ENCODE results near the gene MYBPC2. TPM values are rescaled to one million over a fixed set of nuclear protein-coding genes. Genes with fewer than 3 reads are reported as not detected.

The MYBPC2 gene
- total RNA-seq, 4 donors from 2014 or later, result not detected

GRCh38 chr19:50401605-50402450, 30.9 kb upstream of the MYBPC2 start:
- WGBS, 2 donors (ENCODE audit: low coverage in 1 of 2), result 94 to 100% methylated on average over 4 to 12 of the region's 48 CpGs
- H3K4me3 ChIP-seq, result no peak overlapping the region
- no peaks in the 10 kb centered on the region for H3K9me3 ChIP-seq
- peaks cover 0 to 56% of the 10 kb centered on the region in 2 donors for H3K36me3 ChIP-seq
- H3K27me3 ChIP-seq, result no peaks in the 10 kb centered on the region
- H3K4me1 ChIP-seq, result no peaks in the 10 kb centered on the region
- TF ChIP-seq POLR2A (IDR thresholded peaks at IDR 0.05) (no peak), POLR2AphosphoS5 (IDR thresholded peaks at IDR 0.05) (no peak), EP300 (IDR thresholded peaks at IDR 0.05) (no peak)
- TF ChIP-seq, protein P1, sequence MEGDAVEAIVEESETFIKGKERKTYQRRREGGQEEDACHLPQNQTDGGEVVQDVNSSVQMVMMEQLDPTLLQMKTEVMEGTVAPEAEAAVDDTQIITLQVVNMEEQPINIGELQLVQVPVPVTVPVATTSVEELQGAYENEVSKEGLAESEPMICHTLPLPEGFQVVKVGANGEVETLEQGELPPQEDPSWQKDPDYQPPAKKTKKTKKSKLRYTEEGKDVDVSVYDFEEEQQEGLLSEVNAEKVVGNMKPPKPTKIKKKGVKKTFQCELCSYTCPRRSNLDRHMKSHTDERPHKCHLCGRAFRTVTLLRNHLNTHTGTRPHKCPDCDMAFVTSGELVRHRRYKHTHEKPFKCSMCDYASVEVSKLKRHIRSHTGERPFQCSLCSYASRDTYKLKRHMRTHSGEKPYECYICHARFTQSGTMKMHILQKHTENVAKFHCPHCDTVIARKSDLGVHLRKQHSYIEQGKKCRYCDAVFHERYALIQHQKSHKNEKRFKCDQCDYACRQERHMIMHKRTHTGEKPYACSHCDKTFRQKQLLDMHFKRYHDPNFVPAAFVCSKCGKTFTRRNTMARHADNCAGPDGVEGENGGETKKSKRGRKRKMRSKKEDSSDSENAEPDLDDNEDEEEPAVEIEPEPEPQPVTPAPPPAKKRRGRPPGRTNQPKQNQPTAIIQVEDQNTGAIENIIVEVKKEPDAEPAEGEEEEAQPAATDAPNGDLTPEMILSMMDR (IDR thresholded peaks at IDR 0.05), result no peak
- no peak for ATAC-seq
- no peak overlapping the region for H3K27ac ChIP-seq

GRCh38 chr19:50402544-50403301, 30.0 kb upstream of the MYBPC2 start:
- no peak for ATAC-seq
- H3K36me3 ChIP-seq, result peaks cover 0 to 63% of the 10 kb centered on the region in 2 donors
- no peak overlapping the region for H3K4me3 ChIP-seq
- no peaks in the 10 kb centered on the region for H3K4me1 ChIP-seq
- no peaks in the 10 kb centered on the region for H3K9me3 ChIP-seq
- TF ChIP-seq, protein P1 (IDR thresholded peaks at IDR 0.05), result no peak
- TF ChIP-seq POLR2AphosphoS5 (IDR thresholded peaks at IDR 0.05), result no peak
- no peak for TF ChIP-seq POLR2A (IDR thresholded peaks at IDR 0.05)
- no peak for TF ChIP-seq EP300 (IDR thresholded peaks at IDR 0.05)
- no peak overlapping the region for H3K27ac ChIP-seq
- WGBS, 2 donors (ENCODE audit: low coverage in 1 of 2), result 83% methylated on average over 9 of the region's 41 CpGs; no CpG with 5 or more reads in 1 of the 2 donors
- no peaks in the 10 kb centered on the region for H3K27me3 ChIP-seq

- Histone ChIP-seq H3K4me1 (no peaks in the 10 kb centered on the region), H3K27ac (no peak overlapping the region), H3K4me3 (no peak overlapping the region), H3K27me3 (no peaks in the 10 kb centered on the region), H3K36me3 (peaks cover 0 to 79% of the 10 kb centered on the region in 2 donors), H3K9me3 (no peaks in the 10 kb centered on the region)
- ATAC-seq, result no peak
- TF ChIP-seq, protein P1 (IDR thresholded peaks at IDR 0.05), result no peak
- TF ChIP-seq POLR2A (IDR thresholded peaks at IDR 0.05) (no peak), EP300 (IDR thresholded peaks at IDR 0.05) (no peak), POLR2AphosphoS5 (IDR thresholded peaks at IDR 0.05) (no peak)
- WGBS, 2 donors (ENCODE audit: low coverage in 1 of 2), result 83 to 88% methylated on average over 1 to 11 of the region's 22 CpGs
These were observed 26.4 kb upstream of the MYBPC2 start for GRCh38 chr19:50406156-50406820.

DNA sequence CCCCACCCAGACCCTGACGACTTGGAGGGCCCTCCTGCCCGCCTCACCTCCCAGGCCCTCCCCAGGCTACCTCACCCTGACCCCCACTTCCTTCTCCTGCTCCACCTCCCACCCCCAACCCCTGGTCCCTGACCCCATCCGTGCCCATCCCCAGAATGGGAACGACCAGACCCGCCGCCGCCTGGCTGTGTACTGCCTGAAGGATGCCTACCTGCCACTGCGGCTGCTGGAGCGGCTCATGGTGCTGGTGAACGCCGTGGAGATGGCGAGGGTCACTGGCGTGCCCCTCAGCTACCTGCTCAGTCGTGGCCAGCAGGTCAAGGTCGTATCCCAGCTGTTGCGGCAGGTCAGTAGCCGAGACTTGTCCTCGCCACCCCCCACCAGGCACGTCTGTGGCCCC, 25.9 kb upstream of the MYBPC2 start:
- ATAC-seq, result no peak
- Histone ChIP-seq H3K4me3 (no peak overlapping the region), H3K27me3 (no peaks in the 10 kb centered on the region), H3K4me1 (no peaks in the 10 kb centered on the region), H3K9me3 (no peaks in the 10 kb centered on the region), H3K36me3 (peaks cover 0 to 79% of the 10 kb centered on the region in 2 donors), H3K27ac (no peak overlapping the region)
- 80 to 100% methylated on average over 1 to 3 of the region's 19 CpGs for WGBS, 2 donors (ENCODE audit: low coverage in 1 of 2)
- TF ChIP-seq, protein P1 (IDR thresholded peaks at IDR 0.05), result no peak
- TF ChIP-seq POLR2A (IDR thresholded peaks at IDR 0.05), result no peak
- no peak for TF ChIP-seq EP300 (IDR thresholded peaks at IDR 0.05)
- TF ChIP-seq POLR2AphosphoS5 (IDR thresholded peaks at IDR 0.05), result no peak

Measured in gastroesophageal sphincter (tissue), 4 donors.